SW 1271 (cell line): ENCODE results near the gene NME8.
"Not testable (repeated sequence)": the region's sequence is repeated elsewhere in the genome, so short reads cannot be mapped to it uniquely, and the experiment has no call there.

Experiments
- DNase-seq, 2 experiments: peaks; one replicate each; lab custom pipeline; 2025; lab: John Stamatoyannopoulos, UW

NME8 gene, protein sequence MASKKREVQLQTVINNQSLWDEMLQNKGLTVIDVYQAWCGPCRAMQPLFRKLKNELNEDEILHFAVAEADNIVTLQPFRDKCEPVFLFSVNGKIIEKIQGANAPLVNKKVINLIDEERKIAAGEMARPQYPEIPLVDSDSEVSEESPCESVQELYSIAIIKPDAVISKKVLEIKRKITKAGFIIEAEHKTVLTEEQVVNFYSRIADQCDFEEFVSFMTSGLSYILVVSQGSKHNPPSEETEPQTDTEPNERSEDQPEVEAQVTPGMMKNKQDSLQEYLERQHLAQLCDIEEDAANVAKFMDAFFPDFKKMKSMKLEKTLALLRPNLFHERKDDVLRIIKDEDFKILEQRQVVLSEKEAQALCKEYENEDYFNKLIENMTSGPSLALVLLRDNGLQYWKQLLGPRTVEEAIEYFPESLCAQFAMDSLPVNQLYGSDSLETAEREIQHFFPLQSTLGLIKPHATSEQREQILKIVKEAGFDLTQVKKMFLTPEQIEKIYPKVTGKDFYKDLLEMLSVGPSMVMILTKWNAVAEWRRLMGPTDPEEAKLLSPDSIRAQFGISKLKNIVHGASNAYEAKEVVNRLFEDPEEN

DNA sequence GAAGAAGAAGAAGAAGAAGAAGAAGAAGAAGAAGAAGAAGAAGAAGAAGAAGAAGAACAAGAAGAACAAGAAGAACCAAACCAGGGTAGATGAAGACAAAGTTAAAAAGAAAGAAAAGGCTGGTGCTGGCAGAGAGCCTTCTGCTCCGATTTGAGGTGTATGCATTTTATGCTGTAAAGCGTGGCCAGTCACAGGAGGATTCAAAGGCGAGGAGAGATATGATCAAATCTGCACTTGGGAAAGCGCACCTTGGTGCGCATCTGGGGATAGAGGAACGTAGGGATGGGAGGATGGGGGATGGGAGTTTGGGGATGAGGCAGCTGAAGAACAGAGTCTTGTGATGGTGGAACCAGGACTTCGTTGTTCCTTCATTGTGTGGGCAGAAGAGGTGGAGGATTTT, at the start of gene NME8:
Gene NME8 (plus strand): TSS at position 301 of the 400 bp plus-strand sequence. CDS start 1,670 bp downstream, outside the sequence.
- no peak for DNase-seq

DNA sequence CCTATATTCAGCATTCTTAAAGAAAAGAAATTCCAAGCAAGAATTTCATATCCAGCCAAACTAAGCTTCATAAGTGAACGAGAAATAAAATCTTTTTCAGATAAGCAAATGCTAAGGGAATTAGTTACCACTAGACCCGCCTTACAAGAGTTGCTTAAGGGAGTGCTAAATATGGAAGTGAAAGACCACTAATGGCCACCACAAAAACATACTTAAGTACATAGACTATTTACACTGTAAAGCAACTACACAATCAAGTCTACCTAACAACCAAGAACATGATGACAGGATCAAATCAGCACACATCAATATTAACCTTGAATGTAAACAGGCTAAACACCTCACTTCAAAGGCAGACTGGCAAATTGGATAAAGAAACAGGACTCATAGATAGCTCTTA, 42.2 kb upstream of the NME8 start:
- no peak for DNase-seq

DNA sequence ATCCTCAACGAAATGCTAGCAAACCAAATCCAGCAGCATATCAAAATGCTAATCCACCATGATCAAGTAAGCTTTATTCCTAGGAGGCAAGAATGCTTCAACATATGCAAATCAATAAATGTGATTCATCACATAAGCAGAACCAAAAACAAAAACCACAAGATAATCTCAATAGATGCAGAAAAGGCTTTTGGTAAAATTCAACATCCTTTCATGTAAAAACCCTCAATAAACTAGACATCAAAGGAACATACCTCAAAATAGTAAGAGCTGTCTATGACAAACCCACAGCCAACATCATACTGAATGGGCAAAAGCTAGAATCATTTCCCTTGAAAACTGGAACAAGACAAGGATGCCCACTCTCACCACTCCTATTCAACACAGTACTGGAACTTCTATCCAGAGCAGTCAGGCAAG, 36.2 kb upstream of the NME8 start:
- DNase-seq = not testable (repeated sequence)

DNA sequence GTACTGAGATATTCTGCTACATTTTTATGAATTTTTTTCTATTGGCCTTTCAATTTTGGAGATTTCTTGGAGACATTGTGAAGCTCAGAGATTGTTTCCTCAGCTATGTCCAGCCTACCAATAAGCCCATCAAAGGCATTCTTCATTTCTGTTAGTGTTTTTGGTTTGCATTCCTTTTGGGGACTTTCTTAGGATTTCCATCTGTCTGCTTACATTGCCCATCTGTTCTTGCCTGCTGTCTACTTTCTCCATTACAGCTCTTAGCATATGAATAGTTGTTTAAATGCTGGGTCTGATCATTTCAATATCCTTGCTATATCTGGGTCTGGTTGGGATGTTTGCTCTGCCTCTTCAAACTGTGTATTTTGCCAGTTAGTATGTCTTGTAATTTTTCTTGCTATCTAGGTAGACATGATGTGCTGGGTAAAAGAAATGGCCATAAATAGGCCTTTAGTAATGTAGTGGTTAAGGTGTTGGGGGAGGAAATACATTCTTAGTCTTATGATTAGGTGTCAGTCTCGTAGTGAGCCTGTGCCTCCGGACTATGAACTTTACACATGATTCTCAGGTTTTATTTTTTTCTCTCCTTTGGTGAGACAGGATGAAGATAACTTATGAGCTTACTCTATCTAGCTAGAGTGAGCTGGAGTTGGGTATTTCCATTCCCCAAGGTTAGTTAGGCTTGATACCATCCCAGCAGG, 32.6 kb upstream of the NME8 start:
- no peak for DNase-seq

DNA sequence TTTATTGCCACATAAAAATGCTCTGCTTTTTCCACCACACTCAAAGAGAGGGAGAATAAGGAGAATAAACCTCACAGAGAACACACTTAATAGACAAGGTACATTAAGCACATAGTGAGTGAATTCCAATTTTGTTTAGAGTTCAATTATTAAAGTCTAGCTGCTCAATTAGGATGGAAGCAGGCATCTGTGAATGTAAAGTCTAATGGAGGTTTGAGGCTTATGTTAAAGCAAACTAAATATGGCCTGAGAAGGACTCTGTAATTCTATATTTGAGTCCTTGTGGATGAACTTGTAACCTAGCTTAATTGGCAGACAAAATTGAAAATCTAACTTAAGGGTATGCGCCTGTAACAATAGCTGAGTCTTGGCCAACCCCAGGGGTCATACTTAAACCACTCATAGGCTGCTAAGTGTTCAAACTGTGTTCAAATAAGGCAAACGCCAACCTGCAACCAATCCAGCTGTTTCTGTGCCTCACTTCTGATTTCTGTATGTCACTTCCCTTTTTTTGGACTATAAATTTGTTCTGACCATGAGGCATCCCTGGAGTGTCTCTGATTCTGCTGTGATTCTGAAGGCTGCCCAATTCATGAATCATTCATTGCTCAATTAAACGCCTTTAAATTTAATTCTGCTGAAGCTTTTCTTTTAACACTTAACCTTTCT, 31.3 kb upstream of the NME8 start:
- DNase-seq = no peak

DNA sequence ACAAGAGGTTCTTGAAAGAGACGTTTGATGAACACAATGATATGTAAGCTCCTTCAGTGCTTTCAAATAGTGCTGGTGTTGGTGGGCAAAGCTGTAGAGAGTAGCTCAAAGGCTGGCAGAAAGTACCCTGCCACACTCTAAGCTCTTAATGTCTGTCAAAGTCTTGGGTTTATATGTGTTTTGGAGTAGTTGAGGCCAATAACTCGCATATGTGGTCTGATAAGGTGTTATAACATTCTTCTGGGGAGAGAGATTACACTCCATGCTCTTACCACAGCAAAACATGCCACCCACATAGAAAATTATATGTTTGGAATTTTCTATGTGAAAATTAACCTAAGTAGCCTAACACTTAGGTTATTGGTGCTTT, 30.8 kb upstream of the NME8 start:
- DNase-seq = no peak

DNA sequence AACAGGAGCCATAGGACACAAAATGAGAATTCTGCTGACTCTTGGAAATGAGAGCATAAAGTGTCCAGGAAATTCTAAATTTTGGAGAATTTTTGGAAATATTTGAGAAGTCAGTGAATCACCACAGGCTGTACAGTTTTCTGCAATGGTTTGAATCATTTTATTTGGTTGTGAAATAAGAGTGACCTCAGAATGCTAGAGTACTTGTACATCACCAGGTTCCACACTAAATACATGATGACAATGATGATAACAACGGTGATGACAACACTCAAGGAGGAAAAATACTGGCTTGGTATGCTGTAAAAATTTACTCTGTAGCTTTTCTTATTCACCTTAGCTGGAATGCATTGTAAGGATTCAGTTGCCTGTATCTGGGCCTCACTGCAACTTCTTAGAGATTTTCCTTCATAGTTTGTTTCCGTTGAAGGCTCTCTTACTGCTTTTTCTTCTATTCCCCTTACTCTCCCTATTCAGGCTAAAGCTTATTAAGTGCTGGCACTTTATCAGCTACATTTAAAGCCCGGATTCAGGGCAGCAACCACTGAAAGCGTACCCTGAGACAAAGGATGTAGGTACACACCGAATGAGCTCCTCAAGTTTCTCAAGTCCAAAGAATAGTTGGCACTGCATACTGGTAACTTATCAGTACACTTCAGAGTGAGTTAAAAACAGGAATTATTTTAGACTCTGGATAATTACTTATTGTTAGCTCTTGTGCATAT, 30.2 kb upstream of the NME8 start:
- DNase-seq = no peak

DNA sequence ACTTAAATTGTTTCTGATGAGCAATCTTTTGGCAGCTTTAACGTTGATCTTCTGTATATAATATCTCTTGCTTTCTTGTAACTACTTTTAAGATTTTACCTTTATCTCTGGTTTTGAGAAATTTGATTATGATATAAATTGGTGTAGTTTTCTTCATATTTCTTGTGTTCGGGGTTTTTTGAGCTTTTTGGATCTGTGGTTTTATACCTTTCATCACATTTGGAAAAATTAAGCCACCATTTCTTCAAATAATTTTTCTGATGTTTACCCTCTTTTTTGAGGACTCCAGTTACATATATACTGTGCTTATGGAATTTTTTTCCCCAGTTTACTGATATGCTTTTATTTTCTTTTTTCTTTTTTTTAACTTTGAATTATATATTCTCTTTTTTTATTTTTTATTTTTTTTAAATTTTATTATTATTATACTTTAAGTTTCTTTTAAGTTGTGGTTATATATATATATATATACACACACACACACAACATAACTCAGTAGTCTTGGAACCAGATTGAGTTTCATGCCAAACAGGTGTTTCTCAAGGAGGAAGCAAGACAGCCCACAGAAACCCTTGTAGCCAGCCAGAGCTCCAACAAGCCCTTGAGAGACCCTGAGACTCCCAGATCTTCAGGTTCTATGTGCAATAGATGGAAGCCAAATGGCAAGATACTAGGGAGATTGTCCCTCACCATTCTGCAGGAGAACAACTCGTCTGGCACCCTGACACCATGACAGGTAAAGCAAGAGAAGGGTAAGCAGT, 27.5 kb upstream of the NME8 start:
- DNase-seq = no peak

DNA sequence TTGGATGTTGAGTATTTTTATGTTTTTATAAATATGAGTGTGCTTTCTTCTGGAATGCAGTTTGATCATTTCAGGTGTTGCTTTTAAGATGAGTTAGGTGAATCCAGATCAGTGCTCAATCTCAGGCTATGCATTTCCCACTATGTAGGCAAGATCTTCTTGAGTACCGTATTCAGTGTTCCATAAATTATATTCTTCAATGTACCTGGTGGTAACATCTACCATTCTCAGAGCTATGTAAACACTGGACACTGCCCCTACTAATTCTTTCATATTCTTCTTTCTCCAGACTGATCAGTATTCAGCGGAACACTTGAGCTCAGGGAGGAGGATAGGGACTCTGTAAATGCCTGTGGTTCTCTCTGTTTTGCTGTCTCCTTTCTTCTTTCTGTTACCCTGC, 25.5 kb upstream of the NME8 start:
- DNase-seq = no peak

DNA sequence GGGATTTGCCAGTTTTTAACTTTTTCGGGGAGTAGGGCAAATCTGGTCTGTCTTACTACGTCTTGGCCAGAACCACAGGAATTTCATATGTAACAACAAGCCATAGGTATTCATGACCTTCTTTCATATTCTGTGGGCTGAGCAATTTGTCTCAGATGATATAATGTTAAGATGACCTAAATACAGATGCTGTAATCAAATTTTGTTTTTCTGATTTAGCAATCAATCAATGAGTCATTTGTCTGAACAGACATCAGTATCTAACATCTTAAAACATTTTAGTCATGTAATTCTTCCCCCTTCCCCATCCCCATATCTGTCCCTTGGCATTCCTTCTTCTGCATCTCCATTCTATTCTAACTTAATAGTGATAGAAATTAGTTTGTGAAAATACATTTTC, 24.8 kb upstream of the NME8 start:
- no peak for DNase-seq

DNA sequence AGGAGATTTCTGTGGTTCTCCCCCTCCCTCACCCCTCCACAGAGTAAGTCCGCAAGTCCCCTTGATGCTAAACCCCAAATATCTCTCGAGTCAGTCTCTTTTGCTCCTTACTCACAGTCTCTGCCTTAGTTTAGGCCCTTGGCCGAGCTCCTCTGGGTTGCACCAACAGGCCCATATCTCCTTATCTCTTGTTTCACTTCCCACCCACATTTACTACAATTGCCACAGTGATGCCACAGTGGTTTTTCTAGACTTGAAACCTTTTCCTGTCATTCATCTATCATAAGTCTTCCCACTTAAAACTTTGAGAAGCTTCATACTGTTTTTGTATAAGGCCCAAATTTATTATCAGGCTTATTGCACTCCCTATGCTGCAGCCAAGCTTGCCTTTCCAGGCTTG, 23.4 kb upstream of the NME8 start:
- no peak for DNase-seq

DNA sequence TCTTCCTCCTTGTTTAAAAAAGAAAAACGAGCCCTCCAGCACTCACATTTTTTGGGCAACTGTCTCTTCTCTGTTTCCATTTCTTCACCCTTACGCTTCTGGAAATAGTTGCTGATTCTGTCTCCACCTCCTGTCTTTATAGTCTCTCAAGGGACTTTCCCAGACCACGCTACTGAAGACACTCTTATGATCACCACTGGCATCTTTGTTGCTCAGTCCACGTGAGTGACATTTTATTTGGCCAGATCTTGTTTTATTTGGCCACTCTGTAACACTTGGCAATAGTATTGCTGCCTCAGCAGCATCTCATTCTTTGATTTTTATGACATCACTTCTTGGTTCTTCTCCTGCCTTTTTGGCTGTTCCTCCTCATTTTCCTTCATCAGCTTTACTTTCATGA, 21.6 kb upstream of the NME8 start:
- DNase-seq = no peak

DNA sequence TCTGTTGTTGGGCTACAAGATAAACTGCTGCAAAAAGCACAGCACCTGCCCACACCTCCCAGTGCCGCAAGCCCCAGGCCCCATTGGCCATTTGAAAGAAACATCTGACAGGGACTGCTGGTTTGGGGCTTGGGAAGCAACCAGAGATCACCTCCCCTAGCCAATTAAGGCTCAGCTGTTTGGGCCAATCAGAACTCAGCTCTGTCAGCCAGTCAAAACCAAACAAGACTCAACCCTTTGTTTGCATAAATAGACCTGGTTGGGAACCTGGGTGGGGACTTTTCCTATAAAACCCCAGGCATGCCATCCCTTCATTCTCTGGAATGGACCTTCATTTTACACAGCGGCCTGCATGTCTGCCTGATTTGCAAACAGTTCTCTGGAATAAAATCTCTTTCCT, 17.2 kb upstream of the NME8 start:
- DNase-seq = no peak

DNA sequence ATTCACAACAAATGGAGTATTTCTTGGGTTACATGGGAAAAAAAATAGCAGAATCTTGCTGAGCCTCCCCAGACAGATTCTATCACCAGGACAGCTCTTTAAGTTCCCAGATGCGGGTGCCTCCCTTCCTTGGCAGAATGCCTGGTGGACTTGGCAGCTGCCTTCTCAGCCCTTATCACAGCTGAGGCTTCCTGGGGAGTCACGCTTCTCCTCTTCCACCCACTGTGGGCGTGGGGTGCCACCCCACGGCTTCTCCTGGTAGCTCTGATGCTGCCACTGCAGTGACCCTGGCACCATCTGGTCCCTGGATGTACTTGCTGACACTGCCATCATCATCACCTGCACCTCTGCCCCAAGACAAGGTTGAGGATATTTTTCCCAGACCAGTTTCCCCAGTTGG, 16.2 kb upstream of the NME8 start:
- DNase-seq = no peak

DNA sequence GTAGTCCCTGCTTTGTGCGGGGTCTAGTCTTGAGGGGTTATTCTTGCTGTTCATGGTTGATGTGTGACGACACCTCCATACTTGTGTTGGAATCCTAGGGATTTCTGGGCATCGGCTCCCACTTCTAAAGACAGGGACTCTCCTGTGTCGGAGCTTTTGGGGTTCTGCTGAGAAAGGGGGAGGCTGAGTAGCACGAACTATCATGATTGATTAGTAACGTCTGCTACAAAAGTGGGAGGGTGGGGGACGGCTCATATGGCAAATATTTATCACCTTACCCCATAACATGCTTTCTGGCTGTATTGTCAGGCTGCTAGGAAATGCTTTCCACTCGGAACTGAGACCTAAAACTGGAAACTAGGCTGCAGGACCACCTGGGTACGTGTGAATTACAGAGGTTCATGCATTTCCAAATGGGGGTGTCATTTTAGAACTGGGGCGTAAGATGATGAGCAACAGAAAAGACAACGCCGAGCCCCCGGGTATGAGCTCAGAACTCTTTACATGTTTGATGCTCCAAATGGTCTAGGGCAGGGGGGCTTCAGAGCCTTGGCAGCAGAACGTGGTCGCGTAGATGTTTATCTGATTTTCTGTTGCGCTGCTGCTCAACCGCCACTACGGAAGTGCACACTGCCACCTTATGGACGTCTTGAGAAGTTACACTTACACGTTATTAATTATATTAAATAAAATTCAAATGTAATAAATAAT, 15.1 kb upstream of the NME8 start:
- DNase-seq = peak in 1 of 2 experiments; percentile 17

DNA sequence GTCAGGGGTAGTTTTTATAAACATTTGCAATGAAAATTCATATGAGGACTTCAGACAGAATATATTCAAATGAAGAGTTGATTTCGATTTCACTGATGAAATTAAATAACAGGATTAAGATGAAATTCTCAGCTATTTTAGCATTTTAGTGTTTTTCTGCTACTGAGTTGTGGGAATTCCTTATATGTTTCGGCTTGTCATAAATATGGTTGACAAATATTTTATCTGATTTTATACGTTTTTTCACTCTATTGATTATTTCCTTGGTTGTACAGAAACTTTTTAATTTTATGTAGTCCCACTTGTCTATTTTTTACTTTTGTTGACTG, 14.6 kb upstream of the NME8 start:
- no peak for DNase-seq

DNA sequence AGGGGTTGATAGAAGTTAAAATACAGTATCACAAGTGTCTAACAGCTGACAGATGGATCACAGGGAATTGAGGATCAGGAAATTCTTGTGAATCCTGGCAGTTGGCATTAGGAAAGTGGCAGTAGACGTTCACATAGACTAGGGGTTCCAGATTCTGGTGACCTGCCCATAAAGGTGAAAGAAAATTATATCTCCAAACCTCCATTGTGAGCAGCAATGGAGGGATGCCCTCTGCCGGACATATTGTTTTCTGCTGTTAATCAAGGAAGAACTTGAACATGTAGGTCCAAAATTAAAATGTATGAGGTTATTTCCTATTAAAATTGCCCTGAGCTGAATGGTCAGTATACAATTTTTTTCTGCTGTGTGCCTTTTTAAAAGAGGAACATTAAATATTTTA, 5.1 kb downstream of the NME8 start:
- no peak for DNase-seq

DNA sequence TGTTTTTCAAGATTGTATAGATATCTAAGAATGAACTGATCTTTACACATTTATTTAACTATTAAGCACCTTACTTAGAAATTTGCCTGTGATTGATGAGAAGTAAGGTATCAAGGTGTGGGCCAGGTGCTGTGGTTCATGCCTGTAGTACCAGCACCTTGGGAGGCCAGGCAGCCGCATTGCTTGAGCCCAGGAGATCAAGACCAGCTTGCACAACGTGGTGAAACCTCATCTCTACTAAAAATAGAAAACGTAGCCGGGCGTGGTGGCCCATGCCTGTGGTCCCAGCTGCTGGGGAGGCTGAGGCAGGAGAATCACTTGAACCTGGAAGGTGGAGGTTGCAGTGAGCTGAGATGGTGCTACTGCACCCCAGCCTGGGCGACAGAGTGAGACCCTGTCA, 33.7 kb downstream of the NME8 start:
- DNase-seq = no peak

DNA sequence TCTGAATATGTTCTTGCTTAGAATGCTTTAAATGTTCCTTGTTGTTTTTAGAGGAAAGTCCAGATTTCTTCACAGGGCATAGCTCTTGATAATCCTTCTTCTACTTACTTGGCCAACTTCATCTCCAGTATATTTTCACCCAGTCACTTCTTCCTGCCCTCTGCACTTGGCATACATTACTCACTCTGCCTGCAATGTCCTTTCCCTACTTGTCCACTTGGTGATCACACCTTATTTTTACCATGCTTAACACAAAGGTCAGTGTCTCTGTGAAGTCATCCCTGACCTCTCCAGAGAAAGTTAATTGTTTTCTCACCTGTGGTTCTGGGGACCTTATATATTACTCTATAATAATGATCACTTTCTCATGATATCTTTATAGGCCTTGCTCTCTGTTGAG, 45.0 kb downstream of the NME8 start:
- no peak for DNase-seq

DNA sequence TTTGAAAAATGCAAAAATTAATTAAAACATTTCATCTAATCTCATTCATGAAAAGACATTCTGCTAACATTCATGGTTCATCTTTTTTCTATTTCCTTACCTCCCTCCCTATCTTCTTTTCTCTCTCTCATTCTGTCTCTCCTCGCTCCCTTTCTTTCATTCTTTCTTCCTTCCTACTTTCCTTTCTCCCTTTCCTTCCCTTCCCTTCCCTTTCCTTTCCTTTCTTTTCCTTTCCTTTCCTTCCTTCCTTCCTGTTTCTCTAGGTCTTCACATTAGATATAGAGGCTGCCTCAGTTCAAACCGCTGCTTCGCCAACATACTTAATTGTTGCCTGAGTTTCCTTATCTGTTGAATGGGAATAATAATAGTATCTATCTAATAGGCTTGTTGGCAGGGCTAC, 46.3 kb downstream of the NME8 start:
- DNase-seq = no peak

DNA sequence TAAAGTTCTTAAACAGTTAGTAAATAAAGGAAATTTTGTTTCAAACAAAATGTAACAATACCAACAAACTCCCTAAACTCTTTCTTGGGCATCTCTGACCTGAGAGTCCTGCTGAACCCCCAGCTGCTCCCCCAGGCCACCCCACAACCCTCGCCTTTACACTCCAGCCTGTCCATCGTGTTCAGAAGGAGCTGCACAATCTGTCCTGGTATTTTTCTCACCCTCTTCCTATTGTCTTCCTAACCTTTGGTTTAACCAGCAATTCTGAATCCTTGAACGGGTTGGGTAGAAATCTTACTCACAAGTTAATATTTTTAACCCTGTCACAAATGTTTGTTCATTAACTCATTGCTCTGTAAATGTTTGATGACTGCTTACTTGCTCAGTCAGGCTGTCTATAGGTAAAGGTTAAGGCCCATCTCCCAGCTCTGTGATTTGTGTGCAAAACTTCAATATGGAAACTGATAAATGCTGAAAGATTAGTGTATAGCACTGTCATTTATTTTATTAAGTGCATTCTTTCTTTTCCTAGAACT, 51.4 kb downstream of the NME8 start:
- DNase-seq = no peak
